H1 (cell line): Measurements from ENCODE around the gene CTTNBP2. TPM values are rescaled to one million over a fixed set of nuclear protein-coding genes. Genes with fewer than 3 reads are reported as not detected.

ENCODE experiments used
- CTCF ChIA-PET: fragments of 300-600 bp; sonication (Branson Sonifier 250); formaldehyde crosslinking; loops from one replicate; lab custom pipeline; 2021; ENCODE audit not compliant: partially characterized antibody; lab: Charles Lee
- POLR2A ChIA-PET: fragments of 300-600 bp; sonication (Branson Sonifier 250); formaldehyde crosslinking; loops from one replicate; lab custom pipeline; 2021; ENCODE audit warnings: inconsistent platforms; ENCODE audit not compliant: partially characterized antibody; lab: Charles Lee
- DNase-seq, 2 experiments: peaks; one replicate each; pipeline versions ENCODE4 v3.0.0 to v3.0.0-alpha.2; 2010 to 2022; ENCODE audit warnings: low spot score in 2 of 2, low read depth in 1 of 2, mixed read lengths in 1 of 2
- FAIRE-seq: peaks from 2 replicates; lab custom pipeline; 2011; peaks lifted over from hg19 to GRCh38; lab: Jason Lieb, UNC
- H2AFZ ChIP-seq: 2 replicates; pipeline ENCODE4 v1.8.1; 2012; ENCODE audit warnings: low read length, inconsistent platforms
- H2AK5ac ChIP-seq: 2 replicates; pipeline ENCODE4 v1.6.1; 2013; ENCODE audit warnings: low read depth, low read length
- H2BK120ac ChIP-seq: replicated peaks from 2 replicates; pipeline ENCODE3; 2013; ENCODE audit warnings: low read depth, low read length, inconsistent platforms
- H2BK12ac ChIP-seq: 2 replicates; pipeline ENCODE4 v1.6.1; 2013; ENCODE audit warnings: low read depth, low read length
- H2BK15ac ChIP-seq: 2 replicates; pipeline ENCODE4 v1.6.1; 2013; ENCODE audit warnings: low read length
- H2BK20ac ChIP-seq: 2 replicates; pipeline ENCODE4 v1.6.1; 2013; ENCODE audit warnings: low read length
- H2BK5ac ChIP-seq: 2 replicates; pipeline ENCODE4 v1.6.1; 2013; ENCODE audit warnings: low read depth, low read length
- H3K14ac ChIP-seq: 2 replicates; pipeline ENCODE4 v1.6.1; 2013; ENCODE audit warnings: inconsistent platforms; ENCODE audit not compliant: insufficient read length
- H3K18ac ChIP-seq: 2 replicates; pipeline ENCODE4 v1.6.1; 2013; ENCODE audit warnings: low read length; ENCODE audit errors: extremely low read depth
- H3K23ac ChIP-seq: 2 replicates; pipeline ENCODE4 v1.6.1; 2013; ENCODE audit warnings: inconsistent platforms; ENCODE audit not compliant: insufficient read length
- H3K23me2 ChIP-seq: 2 replicates; pipeline ENCODE4 v1.6.1; 2013; ENCODE audit warnings: low read depth, low read length
- H3K27ac ChIP-seq: 2 replicates; pipeline ENCODE4 v1.6.1; 2011; ENCODE audit warnings: low read depth, low read length, inconsistent platforms
- H3K27me3 ChIP-seq, 4 experiments: replicated peaks in 1 of 4; 1 replicate in 1 of 4; 2 replicates in 3 of 4; pipeline versions ENCODE4 v1.6.1 to v1.8.1; 2011 to 2013; ENCODE audit warnings: low read length in 3 of 4, mild to moderate bottlenecking in 3 of 4, inconsistent platforms in 2 of 4, mixed read lengths in 2 of 4, moderate library complexity in 1 of 4; ENCODE audit not compliant: control insufficient read depth in 3 of 4, insufficient read depth in 3 of 4; ENCODE audit errors: extremely low read depth in 1 of 4
- H3K36me3 ChIP-seq, 4 experiments: 2 replicates each; pipeline versions ENCODE4 v1.6.1 to v1.8.1; 2011 to 2013; ENCODE audit warnings: mild to moderate bottlenecking in 4 of 4, low read length in 3 of 4, moderate library complexity in 2 of 4, control low read depth in 1 of 4, inconsistent platforms in 1 of 4; ENCODE audit not compliant: insufficient read depth in 4 of 4, control insufficient read depth in 2 of 4
- H3K4ac ChIP-seq: replicated peaks from 2 replicates; pipeline ENCODE3; 2013; ENCODE audit warnings: low read length, low read depth, mixed read lengths, inconsistent platforms; ENCODE audit not compliant: insufficient read length
- H3K4me1 ChIP-seq, 4 experiments: replicated peaks in 1 of 4; 1 replicate in 1 of 4; 2 replicates in 3 of 4; pipeline versions ENCODE4 v1.6.1 to v1.8.1; 2011 to 2013; ENCODE audit warnings: low read length in 3 of 4, inconsistent platforms in 2 of 4, mixed read lengths in 1 of 4; ENCODE audit not compliant: insufficient read depth in 4 of 4, control insufficient read depth in 3 of 4
- H3K4me2 ChIP-seq, 2 experiments: 2 replicates each; pipeline versions ENCODE4 v1.6.1 to v1.8.1; 2011 to 2013; ENCODE audit warnings: low read depth in 2 of 2, low read length in 2 of 2, control low read depth in 1 of 2, inconsistent platforms in 1 of 2, mild to moderate bottlenecking in 1 of 2; ENCODE audit not compliant: insufficient read depth in 1 of 2
- H3K4me3 ChIP-seq, 4 experiments: fragments of 200-600, 300-600 bp in 1 of 4; sonication (generic), shearing (Covaris generic), sonication (Bioruptor Twin) in 1 of 4; 2 replicates each; pipeline versions ENCODE4 v1.5.1 to v1.8.1; 2011 to 2016; ENCODE audit warnings: low read length in 4 of 4, low read depth in 3 of 4, control low read depth in 2 of 4, inconsistent platforms in 2 of 4, mild to moderate bottlenecking in 2 of 4, mixed read lengths in 1 of 4, moderate library complexity in 1 of 4; ENCODE audit not compliant: insufficient read depth in 2 of 4; ENCODE audit errors: extremely low read depth in 1 of 4
- H3K56ac ChIP-seq: replicated peaks from 2 replicates; pipeline ENCODE3; 2013; ENCODE audit warnings: low read depth, mild to moderate bottlenecking, mixed read lengths, low read length, inconsistent platforms; ENCODE audit not compliant: insufficient read length
- H3K79me1 ChIP-seq: 2 replicates; pipeline ENCODE4 v1.6.1; 2013; ENCODE audit warnings: low read depth, low read length, control low read depth
- H3K79me2 ChIP-seq, 2 experiments: 2 replicates each; pipeline versions ENCODE4 v1.6.1 to v1.8.1; 2012 to 2013; ENCODE audit warnings: low read length in 2 of 2, mild to moderate bottlenecking in 2 of 2, inconsistent platforms in 1 of 2; ENCODE audit not compliant: insufficient read depth in 2 of 2, control insufficient read depth in 1 of 2
- H3K9ac ChIP-seq, 4 experiments: replicated peaks in 1 of 4; 1 replicate in 1 of 4; 2 replicates in 3 of 4; pipeline versions ENCODE4 v1.6.1 to v1.8.1; 2011 to 2013; ENCODE audit warnings: low read depth in 3 of 4, low read length in 3 of 4, control low read depth in 2 of 4, mild to moderate bottlenecking in 2 of 4, moderate library complexity in 2 of 4, inconsistent platforms in 1 of 4; ENCODE audit errors: extremely low read depth in 1 of 4
- H3K9me3 ChIP-seq, 2 experiments: 2 replicates each; pipeline versions ENCODE4 v1.6.1 to v1.8.1; 2012 to 2013; ENCODE audit warnings: mild to moderate bottlenecking in 2 of 2, moderate library complexity in 2 of 2, control low read depth in 1 of 2, inconsistent platforms in 1 of 2, low read depth in 1 of 2, low read length in 1 of 2, mixed read lengths in 1 of 2; ENCODE audit not compliant: insufficient read depth in 2 of 2
- H4K20me1 ChIP-seq, 2 experiments: replicated peaks in 1 of 2; 2 replicates each; pipeline versions ENCODE3 to v1.8.1; 2011 to 2013; ENCODE audit warnings: inconsistent platforms in 2 of 2, low read length in 2 of 2, mild to moderate bottlenecking in 1 of 2; ENCODE audit not compliant: insufficient read depth in 2 of 2, control insufficient read depth in 1 of 2
- H4K5ac ChIP-seq: 2 replicates; pipeline ENCODE4 v1.6.1; 2013; ENCODE audit warnings: low read length, low read depth, mixed read lengths, inconsistent platforms; ENCODE audit not compliant: insufficient read length
- H4K8ac ChIP-seq: 2 replicates; pipeline ENCODE4 v1.8.0; 2013; ENCODE audit warnings: mild to moderate bottlenecking, moderate library complexity, low read length, inconsistent platforms; ENCODE audit not compliant: insufficient read depth; ENCODE audit errors: extremely low read depth
- H4K91ac ChIP-seq: replicated peaks from 2 replicates; pipeline ENCODE3; 2013; ENCODE audit warnings: low read length, mixed read lengths, inconsistent platforms; ENCODE audit not compliant: insufficient read length
- ASH2L ChIP-seq: fragments of 200-600, 300-600 bp; sonication (generic); IDR thresholded peaks from one replicate; pipeline ENCODE4 v1.7.1; 2017; ENCODE audit warnings: low read length
- BACH1 ChIP-seq: IDR thresholded peaks from 2 replicates; pipeline ENCODE4 v1.6.1; 2012; ENCODE audit warnings: low read length, improper control_type of control experiment
- CHD2 ChIP-seq: IDR thresholded peaks from 2 replicates; pipeline ENCODE4 v1.6.1; 2012; ENCODE audit warnings: low read length, improper control_type of control experiment
- EP300 ChIP-seq, 2 experiments: IDR thresholded peaks; 1 replicate in 1 of 2; 2 replicates in 1 of 2; pipeline ENCODE4 v1.6.1; 2011 to 2012; ENCODE audit warnings: low read depth in 2 of 2, low read length in 2 of 2, mild to moderate bottlenecking in 2 of 2, borderline replicate concordance in 1 of 2, inconsistent platforms in 1 of 2, moderate library complexity in 1 of 2
- KDM5A ChIP-seq: fragments of 200-600 bp; IDR thresholded peaks from 2 replicates; pipeline ENCODE4 v1.7.1; 2012; ENCODE audit warnings: mild to moderate bottlenecking, low read length, inconsistent platforms, mixed read lengths
- MAFK ChIP-seq: IDR thresholded peaks from 2 replicates; pipeline ENCODE4 v1.6.1; 2012; ENCODE audit warnings: low read depth, mild to moderate bottlenecking, improper control_type of control experiment, low read length
- RAD21 ChIP-seq, 2 experiments: IDR thresholded peaks in 1 of 2; conservative IDR thresholded peaks in 1 of 2; 2 replicates each; pipeline ENCODE4 v1.6.1; 2011; ENCODE audit warnings: low read depth in 2 of 2, low read length in 2 of 2, improper control_type of control experiment in 1 of 2, inconsistent platforms in 1 of 2, mild to moderate bottlenecking in 1 of 2, moderate library complexity in 1 of 2
- RFX5 ChIP-seq: IDR thresholded peaks from 2 replicates; pipeline ENCODE4 v1.6.1; 2011; ENCODE audit warnings: low read depth, low read length, improper control_type of control experiment, borderline replicate concordance
- SIN3A ChIP-seq, 2 experiments: IDR thresholded peaks in 1 of 2; conservative IDR thresholded peaks in 1 of 2; 2 replicates each; pipeline ENCODE4 v1.6.1; 2011 to 2012; ENCODE audit warnings: low read length in 2 of 2, improper control_type of control experiment in 1 of 2, low read depth in 1 of 2, mild to moderate bottlenecking in 1 of 2
- SIX5 ChIP-seq: IDR thresholded peaks from 2 replicates; pipeline ENCODE4 v1.6.1; 2011; ENCODE audit warnings: mild to moderate bottlenecking, low read depth, low read length
- SP4 ChIP-seq: IDR thresholded peaks from 2 replicates; pipeline ENCODE4 v1.6.1; 2012; ENCODE audit warnings: low read length, inconsistent platforms
- TBP ChIP-seq: IDR thresholded peaks from 2 replicates; pipeline ENCODE4 v1.6.1; 2011; ENCODE audit warnings: low read depth, low read length, improper control_type of control experiment
- TEAD4 ChIP-seq: IDR thresholded peaks from 2 replicates; pipeline ENCODE4 v1.6.1; 2012; ENCODE audit warnings: low read depth, low read length, inconsistent platforms, mixed read lengths
- WGBS, 2 experiments: shearing (Covaris generic) in 1 of 2; methylation state at CpG; one replicate each; pipeline versions ENCODE4 v1.1.6 to v1.1.7; 2013 to 2015; ENCODE audit warnings: low lambda C conversion rate in 2 of 2, mixed read lengths in 2 of 2, inconsistent platforms in 1 of 2, low coverage in 1 of 2, missing lambda C conversion rate in 1 of 2; ENCODE audit not compliant: insufficient replicate concordance in 2 of 2, insufficient coverage in 1 of 2, insufficient read length in 1 of 2; ENCODE audit errors: extremely low coverage in 1 of 2, missing lambda C conversion rate in 1 of 2; 5-methylcytosine and 5-hydroxymethylcytosine counted together
- polyA plus RNA-seq, 7 experiments: library from polyadenylated mRNA; depleted of rRNA in 3 of 7; stranded (reverse) in 5 of 7; unstranded in 2 of 7; fragments of >200 nt in 5 of 7; fragments of 200-250 nt in 2 of 7; gene quantifications; 1 replicate in 5 of 7; 2 replicates in 1 of 7; 4 replicates in 1 of 7; pipeline versions ENCODE4 v1.2.1 to v1.2.3, GENCODE V29; 2011 to 2013; ENCODE audit warnings: missing spikeins in 2 of 7, mixed read lengths in 2 of 7
- total RNA-seq: library from RNA; stranded (reverse); fragmentation: NEBNext Ultra II Directional; extraction: Animal tissue kit (Norgen Biotek cat#: 25700); gene quantifications from 2 replicates; pipeline ENCODE4 v1.2.1, GENCODE V29; 2021

The CTTNBP2 gene
- total and polyA plus RNA-seq, 2 of the 8 experiments (the other 6 are each of a cell fraction or from before 2014, with no cell fraction given) = 15.3 to 35.1 TPM

GRCh38 chr7:117777335-117778142 lies 95.7 kb downstream of the CTTNBP2 start:
- no peak overlapping the region for H3K9ac ChIP-seq
- 94% methylated on average over 3 of the region's 3 CpGs; no CpG with 5 or more reads in 1 of the 2 experiments for WGBS, 2 experiments
- H2BK120ac ChIP-seq = no peak overlapping the region
- no peak overlapping the region for H4K8ac ChIP-seq
- no peak for DNase-seq
- no peaks in the 10 kb centered on the region for H3K4me1 ChIP-seq
- peaks cover 0 to 21% (median 9%) of the 10 kb centered on the region in 4 experiments; a peak in 5 of 8 replicates for H3K36me3 ChIP-seq
- no peak overlapping the region for H3K56ac ChIP-seq
- no peak overlapping the region for H4K91ac ChIP-seq
- no peak overlapping the region for H3K14ac ChIP-seq
- no peak overlapping the region for H2AFZ ChIP-seq
- H3K4me2 ChIP-seq = no peak overlapping the region
- H3K18ac ChIP-seq = no peak overlapping the region
- H2BK12ac ChIP-seq = no peak overlapping the region
- no peak for FAIRE-seq
- no peaks in the 10 kb centered on the region; the same call in 1 of the 2 replicates for H3K23me2 ChIP-seq
- H3K79me2 ChIP-seq = no peaks in the 10 kb centered on the region
- no peak overlapping the region for H3K27ac ChIP-seq
- H2AK5ac ChIP-seq = no peak overlapping the region
- CTCF ChIA-PET = interaction anchor here (1.1 to 2.4 kb wide), 6 partner anchors 11 to 186 kb away, joined by 3 to 11 read pairs (median 4); no protein-coding TSS in a partner anchor
- H3K9me3 ChIP-seq = no peaks in the 10 kb centered on the region
- no peak overlapping the region for H4K5ac ChIP-seq
- H3K27me3 ChIP-seq = no peaks in the 10 kb centered on the region
- H2BK20ac ChIP-seq = no peak overlapping the region
- H2BK15ac ChIP-seq = no peak overlapping the region
- H3K4ac ChIP-seq = no peak overlapping the region
- H2BK5ac ChIP-seq = no peak overlapping the region
- no peak overlapping the region for H3K23ac ChIP-seq
- POLR2A ChIA-PET = no interaction called here
- no peak overlapping the region for H3K4me3 ChIP-seq
- H3K79me1 ChIP-seq = no peaks in the 10 kb centered on the region
- H4K20me1 ChIP-seq = peaks cover 0 to 2% of the 10 kb centered on the region in 2 experiments
- TF ChIP-seq SIN3A (conservative IDR thresholded peaks at IDR 0.05 in 1 of 2, IDR thresholded peaks at IDR 0.05 in 1 of 2; ENCODE audit: low read depth in 1 of 2, low read length in 2 of 2) = no peak
- no peak for TF ChIP-seq SIX5
- no peak for TF ChIP-seq ASH2L
- no peak for TF ChIP-seq EP300 (IDR thresholded peaks at IDR 0.05; ENCODE audit: borderline replicate concordance in 1 of 2, low read depth in 2 of 2, low read length in 2 of 2)
- TF ChIP-seq RAD21 (IDR thresholded peaks at IDR 0.05 in 1 of 2, conservative IDR thresholded peaks at IDR 0.05 in 1 of 2; ENCODE audit: low read depth in 2 of 2, low read length in 2 of 2) = no peak
- TF ChIP-seq TEAD4 = no peak
- no peak for TF ChIP-seq CHD2
- no peak for TF ChIP-seq MAFK
- TF ChIP-seq BACH1 = no peak
- TF ChIP-seq KDM5A = no peak
- no peak for TF ChIP-seq TBP
- no peak for TF ChIP-seq RFX5
- TF ChIP-seq SP4 = no peak
